Natural killer cell (primary cell): Measurements from ENCODE around the gene LMX1B. TPM values are rescaled to one million over a fixed set of nuclear protein-coding genes. Genes with fewer than 3 reads are reported as not detected.

Experiments
- ATAC-seq, 3 donors: fragments of 150-1000 bp in 2 of 3; fragments of 200-7000 bp in 1 of 3; cut with Tn5 transposase; 1 replicate in 1 of 3; 2 replicates in 2 of 3; pipeline ENCODE4 v1.10.0; 2021; ENCODE audit warnings: mild to moderate bottlenecking in 2 of 3, moderate library complexity in 2 of 3
- DNase-seq, 2 donors: peaks; one replicate each; pipeline versions ENCODE4 v3.0.0 to v3.0.0-alpha.2; 2013 to 2021; ENCODE audit warnings: mixed read lengths in 1 of 2
- H3K27ac ChIP-seq: one replicate; pipeline ENCODE4 v1.5.1; 2013; ENCODE audit warnings: mild to moderate bottlenecking, low read length
- H3K27me3 ChIP-seq: one replicate; pipeline ENCODE4 v1.6.1; 2013; ENCODE audit warnings: low read length; ENCODE audit not compliant: control insufficient read depth, insufficient read depth
- H3K36me3 ChIP-seq: one replicate; pipeline ENCODE4 v1.6.1; 2013; ENCODE audit warnings: low read length; ENCODE audit not compliant: control insufficient read depth, insufficient read depth
- H3K4me1 ChIP-seq: one replicate; pipeline ENCODE4 v1.6.1; 2013; ENCODE audit warnings: low read length; ENCODE audit not compliant: control insufficient read depth, insufficient read depth
- H3K4me3 ChIP-seq: one replicate; pipeline ENCODE4 v1.5.1; 2013; ENCODE audit warnings: low read length
- H3K9me3 ChIP-seq: one replicate; pipeline ENCODE4 v1.6.1; 2013; ENCODE audit warnings: low read length; ENCODE audit not compliant: control insufficient read depth, insufficient read depth
- H3K27ac Mint-ChIP-seq, 2 donors: one replicate each; pipeline ENCODE4 v1.8.0; 2022; ENCODE audit warnings: mild to moderate bottlenecking in 2 of 2, mixed read lengths in 2 of 2, moderate library complexity in 1 of 2
- H3K27me3 Mint-ChIP-seq, 2 donors: one replicate each; pipeline ENCODE4 v1.8.0; 2022; ENCODE audit warnings: low read depth in 2 of 2, mixed read lengths in 2 of 2
- H3K36me3 Mint-ChIP-seq: one replicate; pipeline ENCODE4 v1.8.0; 2022; ENCODE audit warnings: mixed read lengths
- H3K4me1 Mint-ChIP-seq, 2 donors: one replicate each; pipeline ENCODE4 v1.8.0; 2022; ENCODE audit warnings: mixed read lengths in 2 of 2
- H3K4me3 Mint-ChIP-seq: one replicate; pipeline ENCODE4 v1.8.0; 2022; ENCODE audit warnings: mild to moderate bottlenecking, moderate library complexity, mixed read lengths
- H3K9me3 Mint-ChIP-seq, 2 donors: one replicate each; pipeline ENCODE4 v1.8.0; 2022; ENCODE audit warnings: mixed read lengths in 2 of 2
- WGBS: methylation state at CpG from one replicate; pipeline ENCODE4 v1.1.7; 2013; ENCODE audit warnings: missing lambda C conversion rate; ENCODE audit not compliant: insufficient coverage; 5-methylcytosine and 5-hydroxymethylcytosine counted together
- intact Hi-C: fragments of 100-400 bp; cut with micrococcal nuclease; formaldehyde crosslinking; loops from one replicate; pipeline ENCODE4 v1.14.2; 2022
- total RNA-seq, 4 donors: library from RNA; stranded (reverse); fragments of 120-200 nt in 1 of 4; gene quantifications; one replicate each; pipeline versions ENCODE4 v1.2.3 to v1.2.4, GENCODE V29; 2013 to 2022
- TF ChIP-seq, protein P1 (sequence below): fragments of 200-600 bp; IDR thresholded peaks from one replicate; pipeline ENCODE4 v1.8.0; 2022; ENCODE audit warnings: antibody characterized with exemption

Gene LMX1B
- total RNA-seq, 3 donors from 2014 or later (not counting 1 experiment from before 2014, with no cell fraction given): not detected

DNA sequence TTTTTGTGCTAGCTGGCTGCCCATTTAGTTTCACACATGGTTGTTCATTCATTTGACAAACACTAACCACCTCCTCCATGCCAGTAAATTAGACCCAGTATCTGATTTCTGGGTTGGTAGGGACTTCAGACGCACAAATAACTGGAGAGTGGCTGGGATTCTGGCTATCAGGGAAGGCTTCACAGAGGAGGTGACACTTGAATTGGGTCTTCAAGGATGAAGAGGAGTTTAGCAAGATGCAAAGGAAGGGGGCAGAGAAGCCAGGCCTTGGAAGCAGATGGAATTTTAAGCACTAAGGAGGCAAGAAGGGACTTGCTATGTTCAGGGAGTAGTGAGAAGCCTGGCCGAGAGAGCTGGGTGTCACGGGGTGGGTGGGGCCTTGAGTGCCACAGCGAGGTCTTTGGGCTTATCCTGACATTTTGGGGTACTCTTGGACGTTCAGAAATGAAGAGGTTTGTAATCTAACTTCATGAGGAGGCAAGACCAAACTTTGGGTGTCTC lies 71.3 kb downstream of the LMX1B start:
- Histone ChIP-seq H3K4me3 (no peak overlapping the region), H3K27ac (no peak overlapping the region), H3K27me3 (peaks cover 44% of the 10 kb centered on the region), H3K36me3 (no peaks in the 10 kb centered on the region), H3K9me3 (no peaks in the 10 kb centered on the region), H3K4me1 (peaks cover 5% of the 10 kb centered on the region)
- Mint-ChIP-seq H3K27me3 (peaks cover 66 to 73% of the 10 kb centered on the region in 2 donors), H3K9me3 (no peaks in the 10 kb centered on the region), H3K4me1 (peaks cover 4 to 5% of the 10 kb centered on the region in 2 donors), H3K27ac (no peak overlapping the region), H3K4me3 (no peak overlapping the region), H3K36me3 (no peaks in the 10 kb centered on the region)
- ATAC-seq (no peak), DNase-seq (no peak)
- TF ChIP-seq, protein P1, sequence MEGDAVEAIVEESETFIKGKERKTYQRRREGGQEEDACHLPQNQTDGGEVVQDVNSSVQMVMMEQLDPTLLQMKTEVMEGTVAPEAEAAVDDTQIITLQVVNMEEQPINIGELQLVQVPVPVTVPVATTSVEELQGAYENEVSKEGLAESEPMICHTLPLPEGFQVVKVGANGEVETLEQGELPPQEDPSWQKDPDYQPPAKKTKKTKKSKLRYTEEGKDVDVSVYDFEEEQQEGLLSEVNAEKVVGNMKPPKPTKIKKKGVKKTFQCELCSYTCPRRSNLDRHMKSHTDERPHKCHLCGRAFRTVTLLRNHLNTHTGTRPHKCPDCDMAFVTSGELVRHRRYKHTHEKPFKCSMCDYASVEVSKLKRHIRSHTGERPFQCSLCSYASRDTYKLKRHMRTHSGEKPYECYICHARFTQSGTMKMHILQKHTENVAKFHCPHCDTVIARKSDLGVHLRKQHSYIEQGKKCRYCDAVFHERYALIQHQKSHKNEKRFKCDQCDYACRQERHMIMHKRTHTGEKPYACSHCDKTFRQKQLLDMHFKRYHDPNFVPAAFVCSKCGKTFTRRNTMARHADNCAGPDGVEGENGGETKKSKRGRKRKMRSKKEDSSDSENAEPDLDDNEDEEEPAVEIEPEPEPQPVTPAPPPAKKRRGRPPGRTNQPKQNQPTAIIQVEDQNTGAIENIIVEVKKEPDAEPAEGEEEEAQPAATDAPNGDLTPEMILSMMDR: no peak
- WGBS: 72% methylated on average over 5 of the region's 5 CpGs
- intact Hi-C loops: no loop called here

DNA sequence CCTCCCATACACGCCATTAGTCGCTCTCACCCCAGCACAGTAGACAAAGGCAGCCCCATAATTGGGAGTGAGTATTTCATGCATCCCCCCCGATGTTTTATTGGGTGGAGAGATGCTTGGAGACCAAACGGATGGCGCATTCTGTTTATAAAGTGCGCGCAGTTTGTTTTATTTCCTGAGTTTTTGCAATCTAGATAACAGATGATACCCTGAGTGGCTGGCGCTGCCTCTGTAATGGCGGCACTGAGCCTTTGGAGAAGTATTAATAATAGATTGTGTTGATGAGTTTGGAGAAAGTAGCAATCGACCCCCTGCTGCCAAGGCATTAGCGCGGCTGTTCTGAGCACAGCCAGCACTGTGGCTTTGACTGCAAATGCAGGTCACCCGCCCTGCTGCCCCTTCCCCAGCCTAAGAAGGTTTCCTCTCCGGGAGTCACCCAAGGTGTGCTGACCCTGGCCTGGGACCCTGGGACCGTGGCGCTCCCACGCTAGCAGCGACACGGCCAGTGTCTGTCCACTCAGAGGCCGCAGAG lies 74.3 kb downstream of the LMX1B start:
- peaks cover 0 to 8% of the 10 kb centered on the region in 2 donors for H3K4me1 Mint-ChIP-seq
- no peak overlapping the region for H3K4me3 Mint-ChIP-seq
- peaks cover 46 to 56% of the 10 kb centered on the region in 2 donors for H3K27me3 Mint-ChIP-seq
- TF ChIP-seq, protein P1: no peak
- peaks cover 30% of the 10 kb centered on the region for H3K27me3 ChIP-seq
- H3K27ac ChIP-seq: no peak overlapping the region
- intact Hi-C loops: no loop called here
- no peaks in the 10 kb centered on the region for H3K36me3 ChIP-seq
- H3K9me3 Mint-ChIP-seq: no peaks in the 10 kb centered on the region
- DNase-seq (no peak), ATAC-seq (no peak)
- H3K27ac Mint-ChIP-seq: no peak overlapping the region
- peaks cover 5% of the 10 kb centered on the region for H3K4me1 ChIP-seq
- no peaks in the 10 kb centered on the region for H3K36me3 Mint-ChIP-seq
- 79% methylated on average over 19 of the region's 20 CpGs for WGBS
- no peak overlapping the region for H3K4me3 ChIP-seq
- H3K9me3 ChIP-seq: no peaks in the 10 kb centered on the region

DNA sequence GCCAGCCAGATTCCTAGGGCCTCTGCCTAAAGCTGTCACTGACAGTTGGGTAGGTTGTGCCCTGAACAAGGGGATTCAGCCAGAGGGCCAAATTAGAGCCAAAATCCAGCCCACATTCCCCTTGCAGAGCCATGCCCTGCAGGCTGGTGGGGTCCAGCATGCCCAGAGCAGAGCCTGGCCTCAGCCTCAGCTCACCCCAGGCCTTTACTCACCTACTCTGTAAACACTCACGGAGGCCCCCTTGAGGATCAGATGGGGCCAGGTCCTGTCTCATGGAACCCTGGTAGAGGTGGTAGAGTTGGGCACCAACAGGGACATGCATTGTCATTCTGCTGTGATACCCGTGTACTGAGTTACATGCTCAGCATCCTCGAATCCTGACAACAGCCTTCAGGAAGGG lies 74.9 kb downstream of the LMX1B start:
- Mint-ChIP-seq H3K4me1 (peaks cover 0 to 8% of the 10 kb centered on the region in 2 donors), H3K27me3 (peaks cover 45 to 52% of the 10 kb centered on the region in 2 donors), H3K9me3 (no peaks in the 10 kb centered on the region), H3K36me3 (no peaks in the 10 kb centered on the region), H3K27ac (no peak overlapping the region), H3K4me3 (no peak overlapping the region)
- Histone ChIP-seq H3K36me3 (no peaks in the 10 kb centered on the region), H3K27me3 (peaks cover 26% of the 10 kb centered on the region), H3K4me3 (no peak overlapping the region), H3K4me1 (no peaks in the 10 kb centered on the region), H3K9me3 (no peaks in the 10 kb centered on the region), H3K27ac (no peak overlapping the region)
- WGBS: 83% methylated on average over 2 of the region's 3 CpGs
- intact Hi-C loops: no loop called here
- ATAC-seq (no peak), DNase-seq (no peak)
- TF ChIP-seq, protein P1: no peak
